ENCODE measurements around the gene ERICH3.

ERICH3 gene

GRCh38 chr1:74534241-74534640 is 139.4 kb downstream of the ERICH3 start:
- Histone ChIP-seq H4K5ac (ENCODE audit: low read length) (no peak overlapping the region), H3K79me2 (ENCODE audit: control insufficient read depth, insufficient read depth, low read length) (no peaks in the 10 kb centered on the region), H3K23ac (ENCODE audit: low read length) (no peak overlapping the region), H3K56ac (ENCODE audit: low read length) (no peak overlapping the region), H3K4ac (ENCODE audit: low read depth, low read length) (no peak overlapping the region), H4K8ac (ENCODE audit: low read depth, low read length) (no peak overlapping the region), H3K9ac (ENCODE audit: low read length) (no peak overlapping the region), H3K18ac (ENCODE audit: low read length) (no peak overlapping the region), H2AK5ac (ENCODE audit: low read length) (no peak overlapping the region), H3K4me1 (ENCODE audit: control insufficient read depth, low read depth, low read length) (no peaks in the 10 kb centered on the region), H2BK120ac (ENCODE audit: low read depth, low read length) (no peak overlapping the region), H3K4me2 (ENCODE audit: low read length) (no peak overlapping the region), H3K79me1 (ENCODE audit: low read length) (no peaks in the 10 kb centered on the region), H3K36me3 (ENCODE audit: control insufficient read depth, insufficient read depth, low read length) (no peaks in the 10 kb centered on the region), H2BK15ac (replicated peaks; ENCODE audit: low read depth) (no peak overlapping the region), H3K27me3 (ENCODE audit: insufficient read depth, low read length, poor library complexity) (no peaks in the 10 kb centered on the region), H2BK5ac (ENCODE audit: low read length) (no peak overlapping the region), H3K4me3 (ENCODE audit: low read length) (no peak overlapping the region), H3K27ac (ENCODE audit: low read depth, low read length) (no peak overlapping the region)
- no peak for DNase-seq
- no CpG with 5 or more reads among the region's 3 CpGs for WGBS (ENCODE audit: extremely low coverage, insufficient coverage, low lambda C conversion rate)

- no peak overlapping the region for H2AK5ac ChIP-seq (ENCODE audit: low read length)
- no peak overlapping the region for H3K9ac ChIP-seq (ENCODE audit: low read length)
- no peak overlapping the region for H3K18ac ChIP-seq (ENCODE audit: low read length)
- H3K4me3 ChIP-seq (ENCODE audit: low read length): no peak overlapping the region
- DNase-seq: no peak
- no peak overlapping the region for H4K8ac ChIP-seq (ENCODE audit: low read depth, low read length)
- H3K36me3 ChIP-seq (ENCODE audit: control insufficient read depth, insufficient read depth, low read length): no peaks in the 10 kb centered on the region
- no CpG with 5 or more reads among the region's 1 CpG for WGBS (ENCODE audit: extremely low coverage, insufficient coverage, low lambda C conversion rate)
- no peaks in the 10 kb centered on the region for H3K79me1 ChIP-seq (ENCODE audit: low read length)
- H3K4me1 ChIP-seq (ENCODE audit: control insufficient read depth, low read depth, low read length): no peaks in the 10 kb centered on the region
- no peaks in the 10 kb centered on the region for H3K27me3 ChIP-seq (ENCODE audit: insufficient read depth, low read length, poor library complexity)
- no peak overlapping the region for H3K23ac ChIP-seq (ENCODE audit: low read length)
- no peak overlapping the region for H2BK5ac ChIP-seq (ENCODE audit: low read length)
- no peak overlapping the region for H4K5ac ChIP-seq (ENCODE audit: low read length)
- H2BK15ac ChIP-seq (replicated peaks; ENCODE audit: low read depth): no peak overlapping the region
- no peak overlapping the region for H3K56ac ChIP-seq (ENCODE audit: low read length)
- H3K79me2 ChIP-seq (ENCODE audit: control insufficient read depth, insufficient read depth, low read length): no peaks in the 10 kb centered on the region
- H3K4ac ChIP-seq (ENCODE audit: low read depth, low read length): no peak overlapping the region
- H2BK120ac ChIP-seq (ENCODE audit: low read depth, low read length): no peak overlapping the region
- no peak overlapping the region for H3K27ac ChIP-seq (ENCODE audit: low read depth, low read length)
- no peak overlapping the region for H3K4me2 ChIP-seq (ENCODE audit: low read length)
Observed at GRCh38 chr1:74531796-74532195, 141.8 kb downstream of the ERICH3 start.

DNA sequence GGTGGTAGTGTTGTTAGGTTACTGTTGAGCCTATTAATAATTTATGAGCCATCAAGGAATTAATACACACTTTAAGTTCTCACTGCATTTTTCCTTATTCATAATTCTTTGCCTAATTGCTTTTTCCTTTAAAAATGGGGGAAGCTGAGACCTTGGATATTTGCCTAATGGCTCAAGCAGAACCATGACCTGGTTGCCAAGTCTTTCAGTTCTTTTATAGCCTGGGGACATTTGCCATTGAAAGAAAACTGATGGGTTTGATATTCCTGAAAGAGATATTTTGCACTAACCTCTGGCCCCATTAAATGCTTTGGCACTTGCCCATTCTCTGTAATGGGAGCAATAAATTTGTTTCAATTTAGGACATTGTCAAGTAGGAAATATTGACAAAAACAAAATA is 142.7 kb downstream of the ERICH3 start:
- H3K9ac ChIP-seq (ENCODE audit: low read length): no peak overlapping the region
- H2BK5ac ChIP-seq (ENCODE audit: low read length): no peak overlapping the region
- H2BK15ac ChIP-seq (replicated peaks; ENCODE audit: low read depth): no peak overlapping the region
- no peak overlapping the region for H3K4ac ChIP-seq (ENCODE audit: low read depth, low read length)
- no peak overlapping the region for H3K18ac ChIP-seq (ENCODE audit: low read length)
- H4K8ac ChIP-seq (ENCODE audit: low read depth, low read length): no peak overlapping the region
- no peaks in the 10 kb centered on the region for H3K4me1 ChIP-seq (ENCODE audit: control insufficient read depth, low read depth, low read length)
- H3K27me3 ChIP-seq (ENCODE audit: insufficient read depth, low read length, poor library complexity): no peaks in the 10 kb centered on the region
- no peak overlapping the region for H2AK5ac ChIP-seq (ENCODE audit: low read length)
- no peak overlapping the region for H3K27ac ChIP-seq (ENCODE audit: low read depth, low read length)
- no peaks in the 10 kb centered on the region for H3K36me3 ChIP-seq (ENCODE audit: control insufficient read depth, insufficient read depth, low read length)
- no peak overlapping the region for H3K56ac ChIP-seq (ENCODE audit: low read length)
- no peaks in the 10 kb centered on the region for H3K79me1 ChIP-seq (ENCODE audit: low read length)
- H3K79me2 ChIP-seq (ENCODE audit: control insufficient read depth, insufficient read depth, low read length): no peaks in the 10 kb centered on the region
- no peak overlapping the region for H3K23ac ChIP-seq (ENCODE audit: low read length)
- H4K5ac ChIP-seq (ENCODE audit: low read length): no peak overlapping the region
- H3K4me3 ChIP-seq (ENCODE audit: low read length): no peak overlapping the region
- DNase-seq: no peak
- H2BK120ac ChIP-seq (ENCODE audit: low read depth, low read length): no peak overlapping the region
- no peak overlapping the region for H3K4me2 ChIP-seq (ENCODE audit: low read length)

- H2BK5ac ChIP-seq (ENCODE audit: low read length): no peak overlapping the region
- no peak overlapping the region for H3K18ac ChIP-seq (ENCODE audit: low read length)
- no peaks in the 10 kb centered on the region for H3K79me1 ChIP-seq (ENCODE audit: low read length)
- no peak overlapping the region for H4K5ac ChIP-seq (ENCODE audit: low read length)
- H3K4me2 ChIP-seq (ENCODE audit: low read length): no peak overlapping the region
- H3K79me2 ChIP-seq (ENCODE audit: control insufficient read depth, insufficient read depth, low read length): no peaks in the 10 kb centered on the region
- H3K9ac ChIP-seq (ENCODE audit: low read length): no peak overlapping the region
- H3K4me3 ChIP-seq (ENCODE audit: low read length): no peak overlapping the region
- H3K23ac ChIP-seq (ENCODE audit: low read length): no peak overlapping the region
- no CpG with 5 or more reads among the region's 4 CpGs for WGBS (ENCODE audit: extremely low coverage, insufficient coverage, low lambda C conversion rate)
- H4K8ac ChIP-seq (ENCODE audit: low read depth, low read length): no peak overlapping the region
- no peak overlapping the region for H2BK120ac ChIP-seq (ENCODE audit: low read depth, low read length)
- H3K27ac ChIP-seq (ENCODE audit: low read depth, low read length): no peak overlapping the region
- DNase-seq: no peak
- no peaks in the 10 kb centered on the region for H3K36me3 ChIP-seq (ENCODE audit: control insufficient read depth, insufficient read depth, low read length)
- no peak overlapping the region for H2BK15ac ChIP-seq (replicated peaks; ENCODE audit: low read depth)
- H3K4ac ChIP-seq (ENCODE audit: low read depth, low read length): no peak overlapping the region
- H3K4me1 ChIP-seq (ENCODE audit: control insufficient read depth, low read depth, low read length): no peaks in the 10 kb centered on the region
- no peak overlapping the region for H2AK5ac ChIP-seq (ENCODE audit: low read length)
- no peak overlapping the region for H3K56ac ChIP-seq (ENCODE audit: low read length)
- H3K27me3 ChIP-seq (ENCODE audit: insufficient read depth, low read length, poor library complexity): no peaks in the 10 kb centered on the region
Observed at GRCh38 chr1:74528123-74528522, 145.5 kb downstream of the ERICH3 start.

- Histone ChIP-seq H2AK5ac (ENCODE audit: low read length) (no peak overlapping the region), H2BK120ac (ENCODE audit: low read depth, low read length) (no peak overlapping the region), H3K27ac (ENCODE audit: low read depth, low read length) (no peak overlapping the region), H3K4ac (ENCODE audit: low read depth, low read length) (no peak overlapping the region), H3K79me1 (ENCODE audit: low read length) (no peaks in the 10 kb centered on the region), H4K5ac (ENCODE audit: low read length) (no peak overlapping the region), H4K8ac (ENCODE audit: low read depth, low read length) (no peak overlapping the region), H3K18ac (ENCODE audit: low read length) (no peak overlapping the region), H2BK15ac (replicated peaks; ENCODE audit: low read depth) (no peak overlapping the region), H3K9ac (ENCODE audit: low read length) (no peak overlapping the region), H2BK5ac (ENCODE audit: low read length) (no peak overlapping the region), H3K4me1 (ENCODE audit: control insufficient read depth, low read depth, low read length) (no peaks in the 10 kb centered on the region), H3K27me3 (ENCODE audit: insufficient read depth, low read length, poor library complexity) (no peaks in the 10 kb centered on the region), H3K79me2 (ENCODE audit: control insufficient read depth, insufficient read depth, low read length) (no peaks in the 10 kb centered on the region), H3K4me2 (ENCODE audit: low read length) (no peak overlapping the region), H3K23ac (ENCODE audit: low read length) (no peak overlapping the region), H3K36me3 (ENCODE audit: control insufficient read depth, insufficient read depth, low read length) (no peaks in the 10 kb centered on the region), H3K4me3 (ENCODE audit: low read length) (no peak overlapping the region), H3K56ac (ENCODE audit: low read length) (no peak overlapping the region)
- no CpG with 5 or more reads among the region's 2 CpGs for WGBS (ENCODE audit: extremely low coverage, insufficient coverage, low lambda C conversion rate)
- no peak for DNase-seq
Observed at GRCh38 chr1:74526708-74527107, 146.9 kb downstream of the ERICH3 start.

DNA sequence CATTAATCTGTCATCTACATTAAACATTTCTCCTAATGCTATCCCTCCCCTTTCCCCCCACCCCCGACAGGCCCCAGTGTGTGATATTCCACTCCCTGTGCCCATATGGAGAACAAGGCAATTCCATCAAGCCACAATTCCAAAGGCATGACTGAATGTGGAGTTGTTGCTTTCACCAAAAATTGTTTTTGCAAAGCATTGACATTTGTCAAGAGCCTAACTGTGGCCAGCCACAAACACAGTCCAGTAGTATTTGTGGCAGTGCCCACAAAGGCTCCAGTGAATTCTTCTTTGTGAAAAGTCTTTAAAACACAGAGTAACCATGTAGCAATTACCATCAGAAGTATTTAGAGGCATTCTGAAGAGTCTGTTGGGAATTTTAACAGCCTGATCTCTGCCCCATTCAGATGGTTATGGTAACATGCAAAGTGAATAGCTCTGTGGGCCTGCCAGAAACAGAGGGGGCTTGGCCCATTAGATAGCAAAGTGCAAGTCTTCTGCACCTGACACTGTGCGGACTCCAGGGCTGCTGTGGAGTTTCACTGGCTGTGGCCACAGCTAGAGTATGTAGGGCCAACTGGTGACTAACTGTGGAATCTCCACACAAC is 149.6 kb downstream of the ERICH3 start:
- Histone ChIP-seq H3K56ac (ENCODE audit: low read length) (no peak overlapping the region), H2BK120ac (ENCODE audit: low read depth, low read length) (no peak overlapping the region), H3K27ac (ENCODE audit: low read depth, low read length) (no peak overlapping the region), H3K4me3 (ENCODE audit: low read length) (no peak overlapping the region), H3K4me2 (ENCODE audit: low read length) (no peak overlapping the region), H3K18ac (ENCODE audit: low read length) (no peak overlapping the region), H3K79me2 (ENCODE audit: control insufficient read depth, insufficient read depth, low read length) (no peaks in the 10 kb centered on the region), H3K79me1 (ENCODE audit: low read length) (no peaks in the 10 kb centered on the region), H3K23ac (ENCODE audit: low read length) (no peak overlapping the region), H3K36me3 (ENCODE audit: control insufficient read depth, insufficient read depth, low read length) (no peaks in the 10 kb centered on the region), H4K5ac (ENCODE audit: low read length) (no peak overlapping the region), H2AK5ac (ENCODE audit: low read length) (no peak overlapping the region), H3K4me1 (ENCODE audit: control insufficient read depth, low read depth, low read length) (no peaks in the 10 kb centered on the region), H3K27me3 (ENCODE audit: insufficient read depth, low read length, poor library complexity) (no peaks in the 10 kb centered on the region), H4K8ac (ENCODE audit: low read depth, low read length) (no peak overlapping the region), H3K9ac (ENCODE audit: low read length) (no peak overlapping the region), H3K4ac (ENCODE audit: low read depth, low read length) (no peak overlapping the region), H2BK5ac (ENCODE audit: low read length) (no peak overlapping the region), H2BK15ac (replicated peaks; ENCODE audit: low read depth) (no peak overlapping the region)
- WGBS (ENCODE audit: extremely low coverage, insufficient coverage, low lambda C conversion rate): no CpG with 5 or more reads among the region's 2 CpGs
- no peak for DNase-seq

All from mesendoderm (in vitro differentiated cells).